GM18867 (cell line): ENCODE measurements around the gene NUDT8.

Experiments used
- ATAC-seq: cut with Tn5 transposase; IDR thresholded peaks from one replicate; pipeline ENCODE4 v1.9.1; 2021; ENCODE audit warnings: mild to moderate bottlenecking, moderate library complexity; ENCODE audit not compliant: unreplicated experiment

NUDT8 gene, protein sequence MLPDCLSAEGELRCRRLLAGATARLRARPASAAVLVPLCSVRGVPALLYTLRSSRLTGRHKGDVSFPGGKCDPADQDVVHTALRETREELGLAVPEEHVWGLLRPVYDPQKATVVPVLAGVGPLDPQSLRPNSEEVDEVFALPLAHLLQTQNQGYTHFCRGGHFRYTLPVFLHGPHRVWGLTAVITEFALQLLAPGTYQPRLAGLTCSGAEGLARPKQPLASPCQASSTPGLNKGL

GRCh38 chr11:67629386-67630227 is at the start of gene NUDT8:
NUDT8 (minus strand) TSS chr11:67629937; CDS start chr11:67629911, 26 bp downstream.
- peak; percentile 42 for ATAC-seq

GRCh38 chr11:67675058-67675747 is 45.5 kb upstream of the NUDT8 start:
- no peak for ATAC-seq

- ATAC-seq: no peak
These were observed 44.7 kb upstream of the NUDT8 start, which contains the start of gene ALDH3B2 for GRCh38 chr11:67674442-67674871. ALDH3B2 (minus strand) TSS chr11:67674623; CDS start chr11:67666935, 7,688 bp downstream.

- ATAC-seq: no peak
These were observed 44.2 kb upstream of the NUDT8 start for GRCh38 chr11:67673902-67674301.

- no peak for ATAC-seq
These were observed 43.6 kb upstream of the NUDT8 start for GRCh38 chr11:67673358-67673757.

GRCh38 chr11:67671211-67671520 is 41.4 kb upstream of the NUDT8 start:
- ATAC-seq: no peak

GRCh38 chr11:67670316-67671210 is 40.8 kb upstream of the NUDT8 start:
- ATAC-seq: no peak

DNA sequence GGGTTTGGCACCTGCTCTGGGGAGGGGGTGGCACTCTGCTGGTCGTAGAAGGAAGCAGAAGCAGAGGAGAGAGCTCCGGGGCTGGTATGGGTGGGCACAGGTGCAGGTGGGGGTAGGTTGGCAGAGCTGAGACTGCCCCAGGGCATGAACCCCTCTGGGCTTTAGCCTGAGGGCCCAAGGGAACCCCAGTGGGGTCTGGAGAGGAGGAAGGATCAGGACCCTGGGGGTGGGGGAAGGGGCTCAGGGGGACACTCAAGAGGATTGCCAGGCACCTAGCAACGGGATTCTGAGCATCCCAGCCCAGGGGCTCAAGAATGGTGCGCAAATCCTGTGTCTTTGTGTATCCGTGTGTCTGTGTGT is 38.4 kb upstream of the NUDT8 start:
- ATAC-seq: no peak

DNA sequence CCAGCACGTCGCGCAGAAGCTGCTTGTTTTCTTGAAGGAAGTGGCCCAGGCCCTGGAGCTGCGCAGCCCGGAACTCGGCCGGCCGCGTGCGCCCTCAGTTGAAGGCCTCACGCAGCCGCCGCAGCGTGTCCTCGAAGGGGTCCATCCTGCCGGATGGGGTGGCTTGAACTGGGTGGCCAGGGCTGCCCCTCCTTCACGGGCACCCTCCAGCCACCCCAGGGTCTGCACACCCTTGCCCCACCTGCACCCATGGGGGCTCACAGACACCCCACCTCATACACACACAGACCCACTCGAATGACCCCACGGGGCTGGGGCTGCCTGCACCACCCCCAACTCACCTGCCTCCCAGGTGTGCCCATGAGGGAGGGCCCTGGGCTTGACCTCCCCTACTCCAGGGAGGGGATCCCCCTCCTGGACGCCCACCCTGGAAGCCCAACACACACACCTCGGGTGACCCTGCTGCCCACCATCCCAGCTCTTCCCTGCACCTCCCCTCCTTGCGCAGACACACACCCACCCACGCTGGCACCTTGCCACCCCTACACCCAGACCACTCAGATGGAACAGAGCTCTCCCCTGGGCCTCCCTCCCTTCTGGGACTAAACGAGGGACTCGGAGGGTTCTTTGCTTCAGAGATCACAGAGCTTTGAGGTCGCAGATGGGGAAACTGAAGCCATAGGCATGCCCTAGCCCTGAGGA is 37.9 kb upstream of the NUDT8 start:
- ATAC-seq: no peak

DNA sequence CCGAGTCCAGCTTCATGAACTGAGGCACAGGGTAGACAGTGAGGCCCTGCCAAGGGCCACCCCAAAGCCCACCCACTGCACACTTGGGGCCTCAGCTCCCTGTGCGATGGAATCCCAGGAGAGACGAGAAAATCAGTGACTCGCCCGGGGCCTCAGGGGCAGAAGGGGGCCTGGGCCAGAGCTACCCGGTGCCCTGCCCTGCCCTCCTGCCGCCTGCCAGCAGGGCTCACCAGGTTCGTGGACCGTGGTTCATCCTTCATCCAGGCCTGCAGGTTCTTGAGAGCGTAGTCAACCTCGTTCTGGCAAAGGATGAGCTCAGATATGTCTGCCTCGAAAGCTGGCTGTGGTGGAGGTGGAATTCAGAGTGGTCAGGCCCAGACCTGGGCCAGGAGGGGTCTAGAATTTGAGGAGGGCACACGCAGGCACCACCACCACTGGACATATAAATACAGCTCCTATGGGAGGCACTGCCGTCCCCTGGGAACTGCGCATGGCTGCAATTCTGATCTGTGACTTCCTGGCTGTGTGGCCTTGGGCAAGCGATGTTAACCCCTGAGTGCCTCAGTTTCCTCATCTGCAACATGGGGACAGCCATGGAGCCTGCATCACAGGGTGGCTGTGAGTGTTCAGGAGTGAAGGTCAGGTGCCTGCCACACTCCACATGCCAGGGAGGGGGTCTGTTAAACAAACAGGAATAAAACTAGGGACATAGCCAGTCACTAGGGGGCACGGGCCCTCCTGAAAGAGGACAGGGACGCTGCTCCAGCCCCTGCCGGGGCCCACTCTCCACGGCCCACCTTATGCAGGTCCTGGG is 37.1 kb upstream of the NUDT8 start:
- no peak for ATAC-seq

GRCh38 chr11:67666303-67666645 is 36.5 kb upstream of the NUDT8 start:
- ATAC-seq: no peak

- ATAC-seq: no peak
These were observed 36.0 kb upstream of the NUDT8 start for GRCh38 chr11:67665541-67666302.

DNA sequence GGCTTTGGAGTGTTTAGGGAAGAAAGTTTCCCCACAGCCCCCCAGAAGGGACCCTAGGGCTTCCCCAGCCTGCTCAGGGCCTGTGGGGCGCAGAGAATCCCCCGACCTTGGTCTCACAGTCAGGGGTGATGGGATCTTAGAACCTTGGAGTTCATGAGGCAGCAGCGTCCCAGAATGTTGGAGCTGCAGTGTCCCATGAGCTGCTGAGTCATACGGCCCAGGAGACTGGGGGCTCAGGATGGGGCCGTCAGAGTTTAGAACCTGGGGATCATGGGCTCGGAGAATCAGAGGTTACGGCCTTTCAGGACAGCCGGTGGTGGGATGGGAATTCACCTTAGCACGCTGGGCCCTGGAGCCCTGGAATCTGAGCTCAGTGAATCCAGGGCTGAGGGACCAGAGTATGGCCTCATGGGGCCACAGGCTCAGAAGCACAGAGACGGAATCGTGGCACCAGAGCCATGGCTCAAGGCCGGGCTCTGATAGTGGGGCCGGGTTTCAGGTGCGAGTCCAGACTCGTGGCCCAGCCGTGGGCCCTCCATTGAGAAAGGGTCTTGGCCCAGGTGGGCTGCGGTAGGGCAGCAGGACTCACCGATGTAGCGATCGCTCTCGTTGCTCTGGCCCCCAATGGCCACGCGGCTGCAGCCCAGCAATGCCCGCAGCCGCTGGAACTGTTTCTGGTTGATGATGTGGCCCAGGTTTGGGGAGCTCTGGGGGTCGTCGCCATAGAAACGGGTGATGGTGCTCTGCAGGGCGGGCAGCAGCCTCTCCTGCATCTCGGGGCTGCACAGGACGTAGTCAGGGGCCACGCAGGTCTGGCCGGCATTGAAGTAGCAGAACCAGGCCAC is 35.2 kb upstream of the NUDT8 start:
- ATAC-seq: no peak

DNA sequence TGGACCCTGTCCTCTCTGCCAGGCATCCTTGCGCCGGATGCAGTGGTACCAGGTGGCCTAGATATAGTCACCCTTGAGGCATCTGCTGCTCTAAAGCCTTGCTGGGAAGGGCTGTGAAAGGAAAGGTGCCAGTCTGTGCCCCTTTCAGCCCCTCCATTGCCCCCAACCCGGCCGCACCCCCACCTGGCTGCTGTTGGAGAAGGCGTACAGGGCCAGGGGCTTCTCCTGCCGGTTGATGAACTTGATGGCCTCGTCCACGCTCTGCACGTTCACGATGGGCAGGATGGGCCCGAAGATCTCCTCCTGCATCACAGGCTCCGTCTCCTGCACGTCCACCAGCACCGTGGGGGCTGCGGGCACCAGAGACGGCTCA is 34.5 kb upstream of the NUDT8 start:
- no peak for ATAC-seq

- ATAC-seq: no peak
These were observed 33.9 kb upstream of the NUDT8 start for GRCh38 chr11:67663532-67664212.

DNA sequence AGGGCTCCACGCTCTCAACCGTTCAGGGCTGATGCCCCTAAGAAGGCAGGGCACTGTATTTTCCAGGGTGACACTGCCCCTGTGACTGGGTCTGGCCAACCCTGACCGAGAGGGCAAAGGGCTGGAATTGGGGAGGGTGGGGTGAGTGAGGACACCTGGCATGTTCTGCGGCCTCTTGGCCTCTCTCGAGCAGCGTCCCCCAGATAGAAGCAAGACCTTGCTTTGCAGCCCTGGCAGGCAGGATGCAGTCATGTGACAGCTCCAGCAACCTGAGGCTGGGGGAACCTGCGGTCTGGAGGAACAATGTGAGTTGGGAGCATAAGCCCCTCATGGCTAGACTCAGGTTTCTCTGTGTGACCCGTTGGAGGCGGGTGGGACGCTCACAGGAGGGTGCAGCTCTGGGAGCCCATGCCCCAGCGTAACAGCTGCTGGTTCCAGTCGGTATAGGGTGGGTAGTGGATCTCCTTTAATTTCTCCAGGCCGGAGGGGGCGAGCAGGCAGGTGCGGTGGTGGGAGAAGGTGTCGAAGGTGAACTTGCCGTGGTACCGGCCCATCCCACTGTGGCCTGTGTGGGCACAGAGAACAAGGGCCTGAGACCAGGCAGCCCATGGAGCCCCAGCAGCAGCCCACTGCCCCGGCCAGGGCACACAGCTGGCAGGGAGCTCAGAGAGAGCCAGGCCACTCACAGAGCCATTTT is 33.2 kb upstream of the NUDT8 start:
- no peak for ATAC-seq
